ENCODE data around the gene VWA5B1.

DNA sequence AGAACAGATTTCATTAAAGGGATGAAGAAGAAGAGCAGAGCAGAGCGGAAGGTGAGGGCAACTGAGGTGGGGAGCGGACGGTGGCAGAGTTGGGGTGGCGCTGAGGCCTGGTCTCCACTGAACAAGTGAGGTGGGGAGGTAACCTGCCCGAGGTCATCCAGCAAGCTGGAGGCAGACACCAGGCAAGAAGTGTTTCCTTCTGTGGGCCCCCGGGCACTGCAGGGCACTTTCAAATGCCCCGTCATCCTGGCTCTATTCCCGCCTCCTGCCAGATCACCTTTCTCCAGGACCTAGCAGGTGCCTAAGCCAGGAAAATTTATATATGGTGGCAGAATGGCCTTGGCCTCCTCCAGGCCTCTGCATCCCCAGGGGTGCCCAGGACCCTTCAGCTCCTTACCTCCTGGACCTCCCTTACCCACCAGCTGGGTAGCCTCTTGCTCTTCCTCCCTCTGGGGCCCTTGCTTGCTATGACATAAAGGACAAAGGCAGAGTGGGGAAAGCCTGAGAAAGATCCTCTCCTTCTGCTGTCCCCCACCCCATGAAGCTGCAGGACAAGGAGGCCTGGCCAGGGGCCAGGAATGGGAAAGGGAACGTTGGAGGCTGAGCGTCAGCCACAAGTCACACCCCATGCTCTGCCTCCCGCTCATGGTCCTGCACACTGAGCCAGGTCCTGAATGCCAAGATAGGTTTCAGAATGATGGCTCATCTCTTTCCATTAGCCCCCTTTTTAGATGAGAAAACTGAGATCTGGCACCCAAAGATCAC, 29.0 kb downstream of the VWA5B1 start:
- TF ChIP-seq EZH2 (IDR thresholded peaks at IDR 0.05) (no peak), POLR2AphosphoS5 (IDR thresholded peaks at IDR 0.05; ENCODE audit: borderline replicate concordance, low read depth, low read length) (no peak)

Data from SK-N-MC (cell line).